Measurements from ENCODE around the gene EEF1E1.

- no peak for TF ChIP-seq CTCF (IDR thresholded peaks at IDR 0.05)
- TF ChIP-seq EZH2phosphoT487 (IDR thresholded peaks at IDR 0.05) = no peak
- no peak for TF ChIP-seq EZH2 (IDR thresholded peaks at IDR 0.05)
Measured at GRCh38 chr6:8105791-8106190, 3.4 kb upstream of the EEF1E1 start.

All from neural progenitor cell (in vitro differentiated cells).